ENCODE data around the gene DBI. TPM values are rescaled to one million over a fixed set of nuclear protein-coding genes. Genes with fewer than 3 reads are reported as not detected.
"Not testable (repeated sequence)": the region's sequence is repeated elsewhere in the genome, so short reads cannot be mapped to it uniquely, and the experiment has no call there.

The DBI gene
- total RNA-seq, 1 donor from 2014 or later: 172 TPM

- ATAC-seq: no peak
- intact Hi-C loops (cut with DNase I): no loop called here
- TF ChIP-seq, protein P1, sequence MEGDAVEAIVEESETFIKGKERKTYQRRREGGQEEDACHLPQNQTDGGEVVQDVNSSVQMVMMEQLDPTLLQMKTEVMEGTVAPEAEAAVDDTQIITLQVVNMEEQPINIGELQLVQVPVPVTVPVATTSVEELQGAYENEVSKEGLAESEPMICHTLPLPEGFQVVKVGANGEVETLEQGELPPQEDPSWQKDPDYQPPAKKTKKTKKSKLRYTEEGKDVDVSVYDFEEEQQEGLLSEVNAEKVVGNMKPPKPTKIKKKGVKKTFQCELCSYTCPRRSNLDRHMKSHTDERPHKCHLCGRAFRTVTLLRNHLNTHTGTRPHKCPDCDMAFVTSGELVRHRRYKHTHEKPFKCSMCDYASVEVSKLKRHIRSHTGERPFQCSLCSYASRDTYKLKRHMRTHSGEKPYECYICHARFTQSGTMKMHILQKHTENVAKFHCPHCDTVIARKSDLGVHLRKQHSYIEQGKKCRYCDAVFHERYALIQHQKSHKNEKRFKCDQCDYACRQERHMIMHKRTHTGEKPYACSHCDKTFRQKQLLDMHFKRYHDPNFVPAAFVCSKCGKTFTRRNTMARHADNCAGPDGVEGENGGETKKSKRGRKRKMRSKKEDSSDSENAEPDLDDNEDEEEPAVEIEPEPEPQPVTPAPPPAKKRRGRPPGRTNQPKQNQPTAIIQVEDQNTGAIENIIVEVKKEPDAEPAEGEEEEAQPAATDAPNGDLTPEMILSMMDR (IDR thresholded peaks at IDR 0.05): no peak
- DNase-seq: no peak
- peaks cover 25% of the 10 kb centered on the region for H3K4me1 ChIP-seq
- H3K9me3 ChIP-seq: no peaks in the 10 kb centered on the region
- peaks cover 55% of the 10 kb centered on the region for H3K36me3 ChIP-seq
- H3K4me3 ChIP-seq: no peak overlapping the region
- no peaks in the 10 kb centered on the region for H3K27me3 ChIP-seq (ENCODE audit: low read depth)
- H3K27ac ChIP-seq: no peak overlapping the region
These were observed 4.3 kb downstream of the DBI start for GRCh38 chr2:119371111-119371510.

DNA sequence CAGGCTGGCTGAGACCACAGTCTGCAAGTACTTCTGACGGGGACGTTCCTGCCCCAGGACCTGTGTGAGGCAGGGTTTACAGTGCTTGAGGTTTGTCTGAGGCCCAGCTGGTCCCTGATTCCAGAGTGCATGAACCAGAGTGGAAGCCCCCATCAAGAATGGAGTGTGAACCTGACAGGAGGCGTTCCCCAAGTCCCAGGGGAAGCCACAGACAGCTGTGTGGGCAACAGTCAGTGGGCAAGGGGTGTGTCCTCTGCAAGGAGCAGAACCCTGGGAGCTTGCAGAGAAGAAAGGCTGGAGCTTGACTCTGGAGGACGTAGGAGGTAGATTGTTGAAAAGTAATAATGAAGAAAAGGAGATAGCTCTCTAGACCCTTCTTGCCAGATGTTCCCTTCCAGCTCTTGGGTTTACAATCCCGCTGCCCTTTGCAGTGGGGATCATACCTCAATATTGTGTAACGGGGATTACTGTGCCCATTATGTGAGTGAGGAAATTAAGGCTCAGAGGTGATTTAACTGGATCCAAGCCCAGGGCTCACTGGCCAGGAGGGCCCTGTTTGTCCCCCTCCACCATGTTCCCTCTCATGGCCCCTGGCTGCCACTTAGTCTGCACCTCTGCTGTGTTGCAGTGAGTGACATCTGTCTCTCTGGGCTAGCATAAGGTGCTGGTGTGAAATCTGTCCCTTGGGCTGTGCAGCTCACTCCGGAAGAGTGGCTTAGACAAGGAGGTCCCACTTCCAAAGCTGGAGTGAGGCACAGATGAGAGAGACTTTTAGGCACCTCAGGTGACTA, 6.2 kb downstream of the DBI start:
- no peaks in the 10 kb centered on the region for H3K9me3 ChIP-seq
- peaks cover 55% of the 10 kb centered on the region for H3K36me3 ChIP-seq
- no peak overlapping the region for H3K27ac ChIP-seq
- intact Hi-C loops (cut with DNase I): no loop called here
- no peaks in the 10 kb centered on the region for H3K27me3 ChIP-seq (ENCODE audit: low read depth)
- no peak for DNase-seq
- no peak overlapping the region for H3K4me3 ChIP-seq
- H3K4me1 ChIP-seq: peaks cover 19% of the 10 kb centered on the region
- no peak for ATAC-seq
- TF ChIP-seq, protein P1 (IDR thresholded peaks at IDR 0.05): no peak

GRCh38 chr2:119373907-119374745, 7.3 kb downstream of the DBI start:
- H3K27me3 ChIP-seq (ENCODE audit: low read depth); H3K27ac ChIP-seq; ATAC-seq; H3K4me3 ChIP-seq; intact Hi-C loops (cut with DNase I); DNase-seq; H3K4me1 ChIP-seq; H3K9me3 ChIP-seq: not testable (repeated sequence)
- peaks cover 46% of the 10 kb centered on the region for H3K36me3 ChIP-seq

DNA sequence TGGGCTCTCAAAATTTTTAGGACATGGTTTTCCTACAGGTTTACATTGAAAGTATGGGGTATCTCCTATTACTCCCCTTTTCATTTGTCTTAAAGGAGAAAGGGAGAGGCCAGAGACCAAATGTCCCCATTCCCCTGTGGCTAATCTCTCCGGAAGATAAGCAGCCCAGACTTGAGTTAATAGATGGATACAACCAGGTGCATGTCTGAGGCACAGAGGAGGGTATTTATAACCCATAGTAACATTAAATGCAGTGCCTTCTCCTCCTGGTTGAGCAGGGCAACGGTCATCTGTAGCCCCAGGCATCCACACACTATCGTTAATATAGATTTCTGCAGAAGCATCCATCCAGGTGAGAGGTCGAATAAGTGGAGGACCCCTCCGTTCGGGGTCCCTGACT, 9.6 kb downstream of the DBI start:
- H3K27me3 ChIP-seq (ENCODE audit: low read depth); H3K4me3 ChIP-seq; H3K27ac ChIP-seq; H3K9me3 ChIP-seq; ATAC-seq; intact Hi-C loops (cut with DNase I); DNase-seq; H3K4me1 ChIP-seq: not testable (repeated sequence)
- peaks cover 23% of the 10 kb centered on the region for H3K36me3 ChIP-seq

DNA sequence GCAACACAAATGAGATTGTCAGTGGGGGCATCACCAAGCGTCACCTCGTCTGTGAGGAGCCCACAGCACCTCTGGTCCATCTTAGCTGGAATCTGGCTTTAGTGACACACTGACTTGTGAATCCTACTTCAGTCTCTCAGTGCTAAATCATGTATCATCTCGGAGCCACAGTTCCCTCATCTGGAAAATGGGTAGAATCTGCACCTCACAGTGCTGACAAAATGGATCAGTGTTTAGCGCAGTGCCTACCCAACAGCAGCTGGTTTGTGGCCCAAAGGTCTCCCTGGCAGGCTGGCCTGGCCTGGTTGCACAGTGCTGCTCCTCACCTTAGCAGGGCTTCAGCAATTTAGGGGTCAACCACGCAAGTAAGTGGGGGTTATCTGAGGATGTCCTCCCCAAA, 10.0 kb downstream of the DBI start:
- no peak for DNase-seq
- H3K4me1 ChIP-seq: no peaks in the 10 kb centered on the region
- intact Hi-C loops (cut with DNase I): no loop called here

GRCh38 chr2:119377294-119377992, 10.7 kb downstream of the DBI start:
- DNase-seq (no peak), ATAC-seq (no peak)
- Histone ChIP-seq H3K27me3 (ENCODE audit: low read depth) (no peaks in the 10 kb centered on the region), H3K36me3 (peaks cover 13% of the 10 kb centered on the region), H3K27ac (no peak overlapping the region), H3K4me3 (no peak overlapping the region), H3K4me1 (no peaks in the 10 kb centered on the region), H3K9me3 (no peaks in the 10 kb centered on the region)
- TF ChIP-seq, protein P1 (IDR thresholded peaks at IDR 0.05): no peak
- intact Hi-C loops (cut with DNase I): no loop called here

More for the DNA sequence above, 10.0 kb downstream of the DBI start:
- TF ChIP-seq, protein P1 (IDR thresholded peaks at IDR 0.05): no peak
- Histone ChIP-seq H3K27ac (no peak overlapping the region), H3K27me3 (ENCODE audit: low read depth) (no peaks in the 10 kb centered on the region), H3K9me3 (no peaks in the 10 kb centered on the region), H3K36me3 (peaks cover 19% of the 10 kb centered on the region), H3K4me3 (no peak overlapping the region)
- ATAC-seq: no peak
